PFSK-1 (cell line): ENCODE measurements around the gene COA1.

Source experiments
- FOXP2 ChIP-seq: optimal IDR thresholded peaks from 2 replicates; pipeline ENCODE3; 2011; ENCODE audit warnings: borderline replicate concordance, control low read depth, inconsistent platforms; ENCODE audit not compliant: insufficient read depth; ENCODE audit errors: extremely low read length, extremely low read depth
- POLR2AphosphoS5 ChIP-seq: IDR thresholded peaks from 2 replicates; pipeline ENCODE4 v1.6.1; 2012; ENCODE audit warnings: low read depth, mild to moderate bottlenecking, control low read depth, low read length, moderate library complexity
- REST ChIP-seq, 2 experiments: IDR thresholded peaks; 2 replicates each; pipeline versions ENCODE4 v1.6.1 to v1.8.0; 2011 to 2012; ENCODE audit warnings: low read depth in 2 of 2, low read length in 2 of 2, control low read depth in 1 of 2, inconsistent platforms in 1 of 2, mild to moderate bottlenecking in 1 of 2, moderate library complexity in 1 of 2; ENCODE audit not compliant: insufficient read depth in 1 of 2
- SIN3A ChIP-seq: IDR thresholded peaks from 2 replicates; pipeline ENCODE4 v1.6.1; 2012; ENCODE audit warnings: mild to moderate bottlenecking, low read length, moderate library complexity, borderline replicate concordance; ENCODE audit not compliant: insufficient read depth
- TAF1 ChIP-seq: IDR thresholded peaks from 2 replicates; pipeline ENCODE4 v1.6.1; 2012; ENCODE audit warnings: low read length, control low read depth, borderline replicate concordance; ENCODE audit not compliant: insufficient read depth

GRCh38 chr7:43697690-43698089 lies 31.6 kb downstream of the COA1 start:
- TF ChIP-seq TAF1 (no peak), POLR2AphosphoS5 (no peak), REST (IDR thresholded peaks at IDR 0.05; ENCODE audit: insufficient read depth in 1 of 2, low read depth in 2 of 2, low read length in 2 of 2) (no peak), SIN3A (no peak), FOXP2 (no peak)
